Bone marrow (tissue), 2 donors: ENCODE measurements around the gene KLK14.

Source experiments
- DNase-seq, 2 donors: peaks; one replicate each; lab custom pipeline; 2025; lab: John Stamatoyannopoulos, UW

Gene KLK14, protein sequence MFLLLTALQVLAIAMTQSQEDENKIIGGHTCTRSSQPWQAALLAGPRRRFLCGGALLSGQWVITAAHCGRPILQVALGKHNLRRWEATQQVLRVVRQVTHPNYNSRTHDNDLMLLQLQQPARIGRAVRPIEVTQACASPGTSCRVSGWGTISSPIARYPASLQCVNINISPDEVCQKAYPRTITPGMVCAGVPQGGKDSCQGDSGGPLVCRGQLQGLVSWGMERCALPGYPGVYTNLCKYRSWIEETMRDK

DNA sequence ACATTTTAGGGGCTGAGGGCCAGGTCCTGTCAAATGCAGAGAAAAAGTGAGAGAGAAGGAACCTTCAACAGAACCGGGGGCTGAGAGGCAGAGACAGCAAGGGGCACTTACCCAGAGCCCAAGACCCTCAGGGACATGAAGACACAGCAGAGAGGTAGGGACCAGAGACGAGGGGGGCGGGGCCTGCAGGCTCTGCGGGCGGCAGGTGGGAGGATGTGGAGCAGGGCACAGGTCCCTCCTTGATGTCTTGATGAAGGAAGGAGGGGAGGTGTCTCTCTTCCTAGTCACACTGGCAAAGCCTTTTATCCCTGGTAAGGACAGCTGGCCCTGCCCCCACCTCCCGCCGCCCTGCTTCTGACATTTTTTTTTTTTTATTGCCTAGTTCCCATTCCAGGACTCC lies at the start of gene KLK14:
Gene KLK14, minus strand, starts transcription at position 277 of the 400 bp plus-strand sequence. Its CDS starts 273 bp downstream, at position 4.
- no peak for DNase-seq

DNA sequence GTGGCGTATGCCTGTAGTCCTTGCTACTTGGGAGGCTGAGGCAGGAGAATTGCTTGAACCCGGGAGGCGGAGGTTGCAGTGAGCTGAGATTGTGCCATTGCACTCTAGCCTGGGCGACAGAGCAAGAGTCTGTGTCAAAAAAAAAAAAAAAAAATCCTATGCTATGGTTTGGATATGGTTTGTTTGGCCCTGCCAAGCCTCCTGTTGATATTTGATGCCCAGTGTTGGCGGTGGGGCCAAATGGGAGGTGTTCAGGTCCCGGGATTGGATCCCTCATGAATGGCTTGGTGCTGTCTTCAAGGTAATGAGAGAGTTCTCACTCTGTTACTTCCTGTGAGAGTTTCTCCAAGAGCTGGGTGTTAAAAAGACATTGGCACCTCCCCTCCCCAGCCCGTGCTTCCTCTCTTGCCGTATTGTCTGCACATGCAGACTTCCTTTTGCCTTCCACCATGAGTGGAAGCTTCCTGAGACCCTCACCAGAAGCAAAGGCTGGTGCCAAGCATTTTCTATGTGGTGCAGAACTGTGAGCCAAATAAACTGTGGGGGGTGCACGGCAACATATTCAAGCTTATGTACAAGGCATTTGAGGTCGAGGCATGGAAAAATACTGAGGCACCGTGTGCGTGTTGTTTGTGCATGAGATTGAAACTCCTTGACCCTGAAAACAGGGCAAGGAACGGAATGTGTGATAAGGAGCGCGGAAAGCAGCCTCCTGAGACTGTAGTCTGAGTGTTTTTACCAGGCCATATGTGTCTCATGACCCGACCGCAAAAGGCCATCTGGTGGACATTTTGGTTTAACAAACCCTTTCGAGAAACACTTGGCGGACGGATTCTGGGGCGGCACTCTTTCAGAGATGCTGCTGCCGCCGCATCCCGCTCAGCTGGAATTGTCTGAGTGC lies 49.3 kb upstream of the KLK14 start:
- DNase-seq = peak in 1 of 2 donors; percentile 37

DNA sequence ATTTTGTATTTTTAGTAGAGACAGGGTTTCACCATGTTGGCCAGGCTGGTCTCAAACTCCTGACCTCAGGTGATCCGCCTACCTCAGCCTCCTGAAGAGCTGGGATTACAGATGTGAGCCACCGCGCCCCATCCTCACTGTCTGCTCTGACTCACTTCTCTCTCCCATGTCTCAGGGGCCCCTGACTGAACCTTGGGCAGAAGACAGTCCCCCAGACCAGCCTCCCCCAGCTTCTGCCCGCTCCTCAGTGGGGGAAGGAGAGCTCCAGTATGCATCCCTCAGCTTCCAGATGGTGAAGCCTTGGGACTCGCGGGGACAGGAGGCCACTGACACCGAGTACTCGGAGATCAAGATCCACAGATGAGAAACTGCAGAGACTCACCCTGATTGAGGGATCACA lies 47.0 kb upstream of the KLK14 start:
- DNase-seq = no peak

DNA sequence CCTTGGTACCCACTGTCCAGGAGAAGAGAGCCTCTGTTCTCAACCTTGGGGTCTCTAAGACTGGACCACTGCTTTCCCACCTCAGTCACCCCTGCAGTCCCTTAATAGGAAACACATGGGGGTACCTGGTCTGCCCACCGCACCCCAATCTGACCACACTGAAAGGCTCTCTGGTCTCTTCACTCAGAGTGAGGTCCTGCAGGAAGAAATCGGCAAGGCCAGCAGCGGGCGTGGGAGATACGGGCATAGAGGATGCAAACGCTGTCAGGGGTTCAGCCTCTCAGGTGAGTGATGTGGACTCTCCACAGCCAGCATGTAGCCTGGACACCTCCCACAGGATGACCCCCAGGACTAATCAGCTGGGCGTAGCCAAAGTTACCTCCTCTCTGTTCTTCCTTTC lies 45.5 kb upstream of the KLK14 start:
- DNase-seq = no peak

DNA sequence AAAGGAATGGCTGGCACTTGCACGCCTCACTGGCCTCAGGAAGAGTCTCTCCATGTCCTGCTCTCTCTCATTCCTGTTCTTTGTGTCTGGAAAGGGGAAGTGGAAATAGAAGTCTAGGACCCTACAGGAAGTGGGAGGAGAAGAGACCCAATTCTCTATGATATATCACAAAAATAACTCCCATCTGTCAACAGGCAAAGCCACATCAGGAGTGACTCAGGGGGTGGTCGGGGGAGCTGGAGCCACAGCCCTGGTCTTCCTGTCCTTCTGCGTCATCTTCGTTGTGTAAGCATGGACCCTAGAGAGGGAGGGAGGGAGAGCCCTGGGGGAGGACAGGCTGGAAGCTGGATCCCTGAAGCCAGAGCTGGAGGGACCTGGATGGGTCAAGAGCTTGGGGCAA lies 45.1 kb upstream of the KLK14 start:
- peak; percentile 41 to 90 for DNase-seq

DNA sequence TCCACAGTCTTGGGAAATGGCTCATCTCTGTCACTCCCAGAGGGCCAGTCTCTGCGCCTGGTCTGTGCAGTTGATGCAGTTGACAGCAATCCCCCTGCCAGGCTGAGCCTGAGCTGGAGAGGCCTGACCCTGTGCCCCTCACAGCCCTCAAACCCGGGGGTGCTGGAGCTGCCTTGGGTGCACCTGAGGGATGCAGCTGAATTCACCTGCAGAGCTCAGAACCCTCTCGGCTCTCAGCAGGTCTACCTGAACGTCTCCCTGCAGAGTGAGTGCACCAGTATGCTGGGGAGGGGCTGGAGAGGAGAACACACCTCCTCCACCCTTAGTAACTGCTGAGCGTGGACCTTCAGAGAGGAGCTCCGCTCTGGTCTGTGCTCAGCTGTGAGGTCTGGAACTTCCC lies 44.3 kb upstream of the KLK14 start:
- no peak for DNase-seq

DNA sequence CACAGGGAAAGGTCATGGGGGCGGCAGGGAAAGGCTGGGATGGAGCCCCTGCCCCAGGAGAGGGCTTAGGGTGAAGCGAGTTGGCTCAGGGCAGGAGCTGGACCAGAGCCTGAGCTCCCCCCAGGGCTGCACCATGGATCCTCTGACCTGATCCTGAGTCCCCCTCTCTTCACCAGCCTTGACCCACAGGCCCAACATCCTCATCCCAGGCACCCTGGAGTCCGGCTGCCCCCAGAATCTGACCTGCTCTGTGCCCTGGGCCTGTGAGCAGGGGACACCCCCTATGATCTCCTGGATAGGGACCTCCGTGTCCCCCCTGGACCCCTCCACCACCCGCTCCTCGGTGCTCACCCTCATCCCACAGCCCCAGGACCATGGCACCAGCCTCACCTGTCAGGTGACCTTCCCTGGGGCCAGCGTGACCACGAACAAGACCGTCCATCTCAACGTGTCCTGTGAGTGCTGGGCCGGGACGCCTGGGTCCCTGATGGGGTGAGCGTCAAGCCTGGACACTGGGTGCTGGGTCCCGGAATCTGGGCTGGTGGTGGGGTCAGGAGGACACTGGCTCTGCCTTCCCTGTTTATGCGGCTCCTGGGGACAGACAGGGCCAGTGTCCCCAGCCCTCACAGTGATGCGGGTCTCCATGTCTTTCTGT lies 42.9 kb upstream of the KLK14 start:
- DNase-seq = no peak

DNA sequence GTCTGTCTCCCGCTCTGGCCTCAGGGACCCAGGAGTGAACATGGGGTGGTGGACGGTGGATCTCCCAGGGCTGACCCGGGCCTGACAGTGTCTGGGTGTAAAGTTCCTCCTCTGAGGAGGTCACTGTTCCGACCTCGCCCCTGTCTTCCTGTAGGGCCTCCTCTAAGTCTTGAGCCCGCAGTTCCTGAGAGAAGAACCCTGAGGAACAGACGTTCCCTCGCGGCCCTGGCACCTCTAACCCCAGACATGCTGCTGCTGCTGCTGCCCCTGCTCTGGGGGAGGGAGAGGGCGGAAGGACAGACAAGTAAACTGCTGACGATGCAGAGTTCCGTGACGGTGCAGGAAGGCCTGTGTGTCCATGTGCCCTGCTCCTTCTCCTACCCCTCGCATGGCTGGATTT lies 42.0 kb upstream of the KLK14 start, which contains the start of gene SIGLEC9:
Gene SIGLEC9, plus strand, starts transcription at position 178 of the 400 bp plus-strand sequence. Its CDS starts 69 bp downstream, at position 247.
- DNase-seq = no peak

DNA sequence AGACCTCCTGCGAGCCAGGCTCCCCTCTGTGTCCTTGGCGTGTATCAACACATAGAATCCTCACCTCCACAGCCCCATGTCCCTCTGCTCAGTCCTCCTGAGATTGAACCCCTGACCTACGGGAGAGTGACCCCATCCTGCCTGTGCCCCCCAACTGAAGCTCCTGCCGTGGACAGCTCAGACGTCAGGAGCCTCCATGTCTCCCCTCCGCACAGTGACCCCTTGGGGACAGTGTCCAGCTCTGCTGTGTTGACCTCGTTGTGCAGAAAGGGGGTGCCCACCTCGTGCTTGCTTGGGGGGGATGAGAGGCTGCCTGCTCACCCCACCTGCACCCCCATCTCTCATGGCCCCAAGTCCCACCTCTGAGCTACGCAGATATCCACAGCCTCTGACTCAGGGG lies 41.5 kb upstream of the KLK14 start:
- no peak for DNase-seq

DNA sequence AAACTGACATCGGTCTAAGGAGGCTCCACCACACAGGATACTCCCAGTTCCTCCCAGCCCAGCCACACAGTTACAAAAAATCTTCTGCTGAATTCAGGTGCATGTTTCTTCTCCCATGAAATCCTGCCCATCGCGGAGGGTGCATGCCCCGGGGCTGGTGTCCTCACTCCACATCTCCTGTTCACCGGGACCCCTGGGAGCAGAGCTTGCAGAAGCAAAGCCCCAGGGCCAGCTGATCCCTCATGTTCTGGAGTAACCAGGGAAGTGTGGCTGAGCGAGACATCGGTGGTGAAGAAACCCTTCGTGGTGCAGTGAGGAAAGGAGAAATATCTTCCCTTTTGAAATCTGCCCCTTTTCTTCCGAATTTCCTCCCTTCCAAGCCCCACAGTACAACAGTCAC lies 41.1 kb upstream of the KLK14 start:
- no peak for DNase-seq

DNA sequence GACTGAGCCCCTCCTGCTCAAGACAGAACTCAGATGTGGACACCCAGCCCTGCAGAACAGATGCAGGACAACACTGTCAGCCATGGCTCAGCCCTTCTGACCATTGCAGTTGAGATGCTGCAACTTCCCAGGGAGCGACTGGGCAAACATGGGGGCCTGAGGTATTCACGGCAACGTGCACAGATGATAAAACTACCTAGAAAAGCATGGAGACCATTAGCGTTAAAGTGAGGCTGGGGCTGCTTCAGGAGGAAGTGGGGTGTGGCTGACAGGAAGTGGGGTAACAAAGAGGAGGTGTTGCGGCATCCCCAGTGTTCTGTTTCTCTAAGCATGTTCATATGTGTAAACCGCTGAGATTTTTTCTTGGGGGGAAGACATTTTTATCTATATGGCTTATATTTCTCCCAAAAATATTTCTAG lies 40.7 kb upstream of the KLK14 start:
- DNase-seq = no peak

DNA sequence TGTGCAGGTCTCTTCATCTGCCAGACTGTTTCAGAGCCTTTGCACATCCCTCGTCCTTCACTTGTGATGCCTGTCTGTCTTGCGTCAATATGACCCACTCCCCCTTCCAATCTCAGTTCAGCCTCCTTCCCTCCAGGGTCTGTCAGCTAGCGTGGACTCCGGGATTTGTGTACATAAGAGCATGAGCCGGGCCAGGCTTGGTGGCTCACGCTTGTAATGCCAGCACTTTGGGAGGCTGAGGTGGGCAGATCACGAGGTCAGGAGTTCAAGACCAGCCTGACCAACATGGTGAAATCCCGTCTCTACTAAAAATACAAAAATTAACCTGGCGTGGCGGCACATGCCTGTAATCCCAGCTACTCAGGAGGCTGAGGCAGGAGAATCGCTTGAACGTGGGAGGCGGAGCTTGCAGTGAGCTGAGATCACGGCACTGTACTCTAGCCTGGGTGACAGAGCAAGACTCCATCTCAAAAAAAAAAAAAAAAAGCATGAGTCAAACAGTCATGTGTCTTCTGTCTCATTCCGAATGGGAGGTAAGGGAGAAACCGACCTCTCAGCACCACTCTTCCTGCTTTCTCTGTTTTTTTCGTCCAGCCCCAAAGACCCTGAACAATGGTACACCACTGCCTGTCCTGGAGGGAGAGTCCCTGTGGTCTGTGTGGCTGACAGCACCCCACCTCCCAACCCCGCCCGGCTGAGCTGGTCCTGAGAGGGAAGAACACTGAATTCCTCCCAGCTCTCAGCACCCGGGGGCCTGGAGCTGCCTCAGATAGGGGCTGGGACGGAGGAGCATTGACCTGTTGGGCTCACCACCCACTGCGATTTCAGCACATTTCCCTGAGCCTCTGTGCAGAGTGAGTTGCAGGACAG lies 39.7 kb upstream of the KLK14 start:
- DNase-seq = no peak

DNA sequence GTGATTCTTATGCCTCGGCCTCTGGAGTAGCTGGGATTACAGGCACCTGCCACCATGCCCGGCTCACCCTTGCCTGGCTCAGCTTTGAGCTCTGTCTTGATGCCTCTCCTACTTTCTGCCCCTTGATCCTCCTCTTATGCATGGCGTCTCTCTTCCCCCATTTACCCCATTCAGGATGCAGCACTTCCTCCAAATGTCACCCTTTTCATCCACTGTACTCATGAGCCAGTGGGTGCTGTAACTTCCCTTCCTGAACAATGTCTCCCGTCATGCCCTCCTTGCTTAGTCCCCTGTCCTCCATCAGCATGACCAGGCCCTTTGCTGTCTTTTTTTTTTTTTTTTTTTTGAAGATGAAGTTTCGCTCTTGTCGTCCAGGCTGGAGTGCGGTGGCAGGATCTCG lies 38.6 kb upstream of the KLK14 start:
- DNase-seq = no peak

DNA sequence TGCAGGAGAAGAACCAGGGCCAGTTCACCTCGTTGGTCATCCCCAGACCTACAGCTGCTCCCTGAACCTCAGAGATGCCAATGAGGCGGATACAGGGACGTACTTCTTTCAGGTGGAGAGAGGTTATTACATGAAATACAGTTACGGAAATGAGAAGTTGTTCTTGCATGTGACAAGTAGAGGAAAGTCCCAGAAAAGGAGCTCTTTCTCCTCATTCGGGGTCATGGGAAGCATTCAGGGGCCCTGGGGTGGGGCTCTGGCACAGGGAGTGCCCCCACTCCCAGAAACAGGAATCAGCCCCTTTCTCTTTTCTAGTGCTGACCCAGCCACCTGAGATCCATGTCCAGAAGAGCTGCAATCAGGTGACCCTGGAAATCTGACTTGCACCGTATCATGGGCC lies 37.5 kb upstream of the KLK14 start:
- no peak for DNase-seq

DNA sequence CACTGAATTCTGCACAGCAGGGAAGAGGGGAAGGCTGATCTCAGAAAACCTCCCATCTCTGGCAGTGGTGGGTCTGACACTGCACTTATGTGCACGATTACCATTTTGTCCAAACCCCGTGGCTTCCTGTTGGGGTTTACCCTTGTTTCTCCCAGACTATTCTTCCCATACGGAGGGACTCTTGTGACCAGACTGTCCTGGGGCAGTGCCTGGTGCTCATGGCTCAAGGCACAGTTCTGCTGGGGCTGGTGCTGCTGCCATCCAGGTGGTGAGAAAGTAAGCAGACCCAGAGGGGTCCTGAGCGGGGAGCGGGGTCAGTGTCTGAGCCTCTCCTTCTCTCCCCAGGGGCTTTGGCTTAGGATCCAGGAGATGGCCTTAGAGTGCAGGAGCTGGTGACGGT lies 36.9 kb upstream of the KLK14 start:
- DNase-seq = no peak

DNA sequence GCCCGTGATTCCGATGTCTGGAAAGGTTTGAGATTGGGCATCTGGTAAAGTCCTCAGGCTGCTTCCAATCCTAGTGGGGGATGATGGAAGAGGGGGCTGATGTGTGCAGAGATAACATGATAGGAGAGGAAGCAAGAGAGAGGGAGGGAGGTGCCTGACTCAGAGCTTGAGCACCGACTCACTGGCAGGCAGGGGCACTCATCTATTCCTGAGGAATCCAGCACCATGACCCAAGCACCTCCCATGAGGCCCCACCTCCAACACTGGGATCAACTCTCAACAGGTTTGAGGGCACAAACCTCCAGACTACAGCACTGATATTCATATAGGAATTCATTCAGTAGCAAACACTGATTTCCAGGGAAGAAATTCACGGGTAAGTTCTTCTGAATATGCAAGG lies 36.4 kb upstream of the KLK14 start:
- no peak for DNase-seq

DNA sequence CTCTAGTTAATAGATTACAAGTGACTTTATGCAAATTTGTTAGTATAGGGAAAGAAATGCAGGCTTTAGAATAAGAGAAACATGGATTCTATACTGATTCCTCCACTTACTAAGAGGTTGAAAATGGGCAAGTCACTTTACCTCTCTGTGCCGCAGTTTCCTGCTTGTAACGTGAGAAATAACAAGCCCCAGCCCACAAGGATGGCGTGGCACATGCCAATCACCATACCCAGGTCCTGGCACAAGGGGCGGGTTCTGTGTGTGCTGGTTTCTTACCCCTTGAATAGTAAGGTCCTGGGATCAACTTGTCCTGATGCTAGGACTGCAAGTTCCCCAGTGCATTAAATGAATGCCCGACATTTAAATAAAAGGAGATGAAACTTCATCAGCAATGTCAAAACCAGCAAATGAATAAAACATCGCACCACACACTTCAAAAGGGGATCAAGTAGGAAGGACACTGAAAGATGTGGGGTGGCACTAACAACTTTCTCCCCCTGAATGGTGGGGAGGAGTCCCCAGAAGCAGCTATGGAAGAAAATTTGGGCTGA lies 34.1 kb upstream of the KLK14 start:
- no peak for DNase-seq

DNA sequence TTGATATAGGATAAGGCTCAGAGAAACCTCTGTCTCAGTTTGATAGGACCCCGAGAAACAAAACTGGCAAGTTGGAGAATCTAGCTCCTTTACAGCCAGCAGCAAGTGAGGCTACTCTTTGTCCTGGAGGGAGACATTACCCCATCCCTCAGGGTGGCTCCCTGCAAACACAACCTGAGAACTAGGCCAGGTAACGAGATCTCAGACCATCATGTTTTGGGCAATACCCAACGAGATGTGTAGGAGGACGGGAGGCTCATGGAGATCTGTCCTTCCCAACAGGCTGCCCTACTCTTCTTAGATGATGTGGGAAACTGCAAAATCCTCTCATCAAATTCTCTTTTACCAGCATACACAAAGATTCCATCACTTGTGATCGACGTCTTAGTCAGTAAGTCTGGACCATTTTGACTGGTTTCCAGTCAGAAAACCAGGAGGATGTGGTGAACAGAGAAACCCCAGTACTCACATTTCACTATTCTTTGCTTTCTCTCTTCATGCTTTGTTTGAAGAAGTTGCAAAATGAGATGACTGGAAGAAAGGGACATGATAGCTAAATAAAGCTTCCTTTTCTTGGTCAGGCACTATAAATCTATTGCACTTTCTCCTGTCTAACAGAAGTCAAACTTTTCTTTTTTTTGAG lies 31.5 kb upstream of the KLK14 start:
- no peak for DNase-seq

DNA sequence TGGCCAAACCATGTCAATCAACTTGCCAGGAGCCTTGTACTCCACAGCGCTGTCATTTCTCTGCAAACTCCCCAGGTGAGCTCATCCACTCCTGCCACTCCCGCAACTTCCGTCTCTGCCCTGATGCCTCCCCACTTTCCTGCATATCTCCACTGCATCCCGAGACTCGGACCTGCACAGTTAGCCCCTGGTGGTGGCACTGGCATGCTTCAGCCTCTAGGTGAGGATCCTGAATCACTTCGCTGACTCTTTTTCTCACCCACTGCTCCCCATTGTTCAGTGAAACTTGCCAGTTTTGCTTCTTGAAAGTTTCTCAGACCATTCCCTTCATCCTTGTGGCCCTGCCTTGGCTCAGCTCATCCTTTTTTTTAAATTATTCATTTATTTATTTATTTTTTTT lies 28.9 kb upstream of the KLK14 start:
- no peak for DNase-seq

DNA sequence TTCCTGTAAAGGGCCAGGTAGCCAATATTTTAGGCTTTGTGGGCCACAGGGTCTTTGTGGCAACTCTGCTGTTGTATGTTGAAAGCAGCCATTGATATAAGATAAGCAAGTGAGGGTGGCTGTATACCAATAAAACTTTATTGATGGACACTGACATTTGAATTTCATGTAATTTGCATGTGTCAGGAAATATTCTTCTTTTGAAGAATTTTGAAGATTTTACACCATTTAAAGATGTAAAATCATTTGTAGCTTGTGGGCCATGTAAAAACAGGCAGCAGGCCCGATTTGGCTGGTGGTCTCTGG lies 27.9 kb upstream of the KLK14 start:
- DNase-seq = no peak

DNA sequence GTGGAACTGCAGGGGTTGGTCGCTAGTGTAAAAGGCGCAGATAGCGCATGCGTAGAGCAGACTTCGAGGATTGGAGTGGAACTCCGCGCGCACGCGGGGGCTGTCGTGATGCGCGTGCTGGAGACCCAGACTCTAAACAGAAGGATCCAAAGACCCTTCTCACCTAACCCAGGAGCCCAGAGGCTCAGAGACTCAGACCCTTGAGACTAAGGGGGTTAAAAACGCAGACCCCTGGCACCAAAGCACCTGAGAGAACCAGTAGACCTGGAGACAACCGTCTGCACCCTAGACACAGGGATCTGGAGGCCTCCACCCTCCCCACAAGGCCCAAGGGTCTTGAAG lies 26.1 kb upstream of the KLK14 start:
- no peak for DNase-seq
